GM18951 (cell line): ENCODE data around the gene HBS1L.

Experiments used
- POLR2A ChIP-seq: IDR thresholded peaks from 4 replicates; pipeline ENCODE4 v1.6.1; 2011; ENCODE audit warnings: mild to moderate bottlenecking; ENCODE audit not compliant: insufficient read length, insufficient read depth; ENCODE audit errors: extremely low read depth
- in situ Hi-C: fragments of 300-500 bp; cut with MboI; formaldehyde crosslinking; loops from one replicate; pipeline ENCODE4 v1.12.0; 2022; ENCODE audit warnings: low sequenced_read_pairs, mixed read lengths, inconsistent platforms; ENCODE audit not compliant: unreplicated experiment

Gene HBS1L

GRCh38 chr6:134911547-134911946 is 143.1 kb downstream of the HBS1L start:
- in situ Hi-C loops = no loop called here
- no peak for TF ChIP-seq POLR2A

DNA sequence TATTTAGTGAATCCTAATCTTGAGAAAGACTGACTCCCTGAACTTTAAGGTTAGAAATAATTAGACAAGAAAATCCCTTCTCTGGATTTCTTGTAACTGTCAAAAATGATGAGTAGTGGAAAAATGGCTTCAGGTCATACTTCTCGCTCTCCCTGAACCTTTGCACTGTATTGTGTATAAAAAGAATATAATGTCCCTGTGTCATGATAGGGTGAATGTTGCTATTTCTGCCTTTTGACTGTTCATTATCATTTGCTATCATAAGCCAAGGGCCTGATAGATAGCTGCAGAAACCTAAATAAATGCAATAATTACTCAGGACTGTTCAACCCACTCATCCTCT is 144.1 kb downstream of the HBS1L start:
- no peak for TF ChIP-seq POLR2A

More for the DNA sequence above, 144.1 kb downstream of the HBS1L start:
- in situ Hi-C loops = no loop called here
